Measurements from ENCODE around the gene GPD1. TPM values are rescaled to one million over a fixed set of nuclear protein-coding genes. Genes with fewer than 3 reads are reported as not detected.
A peak's percentile ranks its signal among the peaks of the same experiment; 100 is the strongest.

Gene GPD1
- total RNA-seq, 1 donor from 2014 or later: 2.0 TPM

DNA sequence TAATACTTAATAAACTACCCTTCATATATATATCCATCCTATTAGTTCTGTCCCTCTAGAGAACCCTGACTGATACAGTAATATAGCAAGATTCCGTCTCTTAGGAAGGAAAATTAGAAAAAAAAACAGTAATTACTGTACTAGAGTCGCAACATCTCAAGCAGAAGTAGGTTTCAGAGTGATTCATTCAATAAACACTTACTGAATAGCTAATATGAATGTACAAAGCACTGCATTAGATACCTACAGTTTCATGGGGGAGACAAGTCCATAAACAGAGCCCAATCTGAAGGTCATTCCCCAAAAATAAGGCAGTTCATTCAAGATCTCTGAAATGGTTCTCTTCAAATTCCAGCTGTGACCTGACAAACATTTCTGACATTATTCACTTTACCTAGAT lies 53.5 kb downstream of the GPD1 start:
- Mint-ChIP-seq H3K4me3 (ENCODE audit: low read depth) (no peak overlapping the region), H3K9me3 (ENCODE audit: low read depth) (no peaks in the 10 kb centered on the region), H3K27ac (peak overlapping the region; percentile 47), H3K27me3 (no peaks in the 10 kb centered on the region), H3K4me1 (ENCODE audit: low read depth) (peaks cover 4% of the 10 kb centered on the region), H3K36me3 (ENCODE audit: insufficient read depth) (peaks cover 7% of the 10 kb centered on the region)
- TF ChIP-seq CTCF (IDR thresholded peaks at IDR 0.05; ENCODE audit: unreplicated experiment): no peak
- DNase-seq (ENCODE audit: low spot score, unreplicated experiment): no peak

DNA sequence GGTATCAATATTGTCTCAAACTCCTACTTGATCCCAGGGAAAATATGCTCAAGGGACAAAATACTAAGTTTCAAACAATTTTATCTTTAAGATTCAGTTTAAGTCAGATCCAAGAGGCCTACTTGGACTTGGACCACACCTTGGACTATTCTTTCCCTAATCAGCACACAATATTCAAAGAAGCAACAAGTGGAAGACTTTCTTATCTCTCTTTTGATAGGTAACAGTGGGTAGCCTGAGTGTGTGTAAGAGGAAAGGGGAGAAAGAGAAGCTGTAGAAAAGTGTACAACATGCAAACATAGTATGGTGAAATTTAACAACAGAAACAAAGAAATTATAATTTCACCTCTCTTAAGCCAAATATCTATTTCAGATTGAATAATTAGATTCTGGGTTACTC lies 56.8 kb downstream of the GPD1 start:
- no peaks in the 10 kb centered on the region for H3K27me3 Mint-ChIP-seq
- no peak overlapping the region for H3K4me3 Mint-ChIP-seq (ENCODE audit: low read depth)
- H3K4me1 Mint-ChIP-seq (ENCODE audit: low read depth): peaks cover 7% of the 10 kb centered on the region
- H3K9me3 Mint-ChIP-seq (ENCODE audit: low read depth): no peaks in the 10 kb centered on the region
- H3K27ac Mint-ChIP-seq: no peak overlapping the region
- no peak for TF ChIP-seq CTCF (IDR thresholded peaks at IDR 0.05; ENCODE audit: unreplicated experiment)
- H3K36me3 Mint-ChIP-seq (ENCODE audit: insufficient read depth): peaks cover 7% of the 10 kb centered on the region
- no peak for DNase-seq (ENCODE audit: low spot score, unreplicated experiment)

Other genes with a start within 250 kb of the GPD1 start
- not detected in 2 replicates for gene FAIM2, start 200.1 kb upstream of the GPD1 start, total RNA-seq
- gene AQP2, start 153.3 kb upstream of the GPD1 start, total RNA-seq: 0.29 and 1.0 TPM in 2 replicates
- 1.8 and 2.0 TPM in 2 replicates for gene AQP5, start 142.1 kb upstream of the GPD1 start, total RNA-seq
- gene AQP6, start 131.1 kb upstream of the GPD1 start, total RNA-seq: 0.29 TPM in 1 of 2 replicates, not detected in the other
- 40.0 and 42.1 TPM in 2 replicates for gene RACGAP1, start 78.5 kb upstream of the GPD1 start, total RNA-seq
- gene ASIC1, start 46.4 kb upstream of the GPD1 start, total RNA-seq: 5.2 and 5.7 TPM in 2 replicates
- gene SMARCD1, start 18.7 kb upstream of the GPD1 start, total RNA-seq: 160 and 167 TPM in 2 replicates
- 25.1 and 30.1 TPM in 2 replicates for gene COX14, start 8.2 kb downstream of the GPD1 start, total RNA-seq
- 66.5 and 69.1 TPM in 2 replicates for gene CERS5, start 63.4 kb downstream of the GPD1 start, total RNA-seq
- 39.9 and 40.9 TPM in 2 replicates for gene LIMA1, start 179.5 kb downstream of the GPD1 start, total RNA-seq